ENCODE measurements around the gene ETV5.

ETV5 gene

DNA sequence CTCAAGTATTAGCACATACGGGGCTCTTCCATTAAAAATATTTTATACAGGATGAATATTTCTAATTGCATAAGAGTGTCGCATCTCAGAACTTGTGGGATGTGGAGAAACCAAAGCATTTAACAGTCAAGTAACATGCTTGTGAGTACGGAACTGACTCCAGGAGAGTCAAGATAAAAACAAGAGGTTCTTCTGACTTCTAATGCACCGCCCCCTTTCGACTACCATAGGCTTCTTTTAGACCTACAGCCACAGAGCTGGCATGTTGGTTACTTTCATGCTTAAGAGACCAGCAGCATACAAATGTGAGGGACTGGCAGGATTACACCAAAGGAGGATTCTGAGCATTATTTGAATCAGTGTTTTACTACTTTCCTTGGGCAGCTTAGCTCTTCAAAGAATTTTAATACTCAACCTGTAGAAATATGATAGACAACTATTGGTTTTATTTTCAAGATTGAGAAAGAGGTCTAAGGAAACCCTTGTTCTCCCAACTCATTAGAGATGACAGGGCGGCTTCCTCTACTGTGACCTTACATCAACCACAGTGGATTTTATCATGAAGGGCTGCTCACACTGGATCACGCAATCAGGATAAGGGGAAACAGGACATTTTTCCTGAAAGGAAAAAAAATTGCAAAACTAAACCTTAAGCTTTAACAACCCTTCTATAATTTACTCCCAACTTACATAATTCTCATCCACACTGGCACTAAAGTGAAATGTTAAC, 14.0 kb downstream of the ETV5 start:
- DNase-seq: no peak

DNA sequence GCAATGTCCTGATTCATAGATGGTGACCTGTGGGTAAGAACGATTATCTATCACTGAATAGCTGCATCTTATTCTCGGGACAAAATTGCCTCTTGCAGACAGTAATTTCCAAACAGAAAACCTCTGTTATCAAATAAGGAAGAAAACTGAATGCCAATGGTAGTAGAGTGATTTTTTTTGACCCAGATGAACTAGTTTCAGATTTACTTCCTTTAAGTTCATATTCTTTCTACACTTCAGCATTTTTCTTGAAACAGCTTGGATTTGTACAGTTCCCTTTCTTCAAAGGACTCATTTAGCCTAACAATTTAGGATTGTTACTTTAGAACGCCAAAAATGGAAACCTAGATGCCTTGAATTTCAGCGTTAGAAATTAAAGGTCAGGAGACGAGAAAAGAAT, 14.6 kb downstream of the ETV5 start:
- no peak for DNase-seq

DNA sequence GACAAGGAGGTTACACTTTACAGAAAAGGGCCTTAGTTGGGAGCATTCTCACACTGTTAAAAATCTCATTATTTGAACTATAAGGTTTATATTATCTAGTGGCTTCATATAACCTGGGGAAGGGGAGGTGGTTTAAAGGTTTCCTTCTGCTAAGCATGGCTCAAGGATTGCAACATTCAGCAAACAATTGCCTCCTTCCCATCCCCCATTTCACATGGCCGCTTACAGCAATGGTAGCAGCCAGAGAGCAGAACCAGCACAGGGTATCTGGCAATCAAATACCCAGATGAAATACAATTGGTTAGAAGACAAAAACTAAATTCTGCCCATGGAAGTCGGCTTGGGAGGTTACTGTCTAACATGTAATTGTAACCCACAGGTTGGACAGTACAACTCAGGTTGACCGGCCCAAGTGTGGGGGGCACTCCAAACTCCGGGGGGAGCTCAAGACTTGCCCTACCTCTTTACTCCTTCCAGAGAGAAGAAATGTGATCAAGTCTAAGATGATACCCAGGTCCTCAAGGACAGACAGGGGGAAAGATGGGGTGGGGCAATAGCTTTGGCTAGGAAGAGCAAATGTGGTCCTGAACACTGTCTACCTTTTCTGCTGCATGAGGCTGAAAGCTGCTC, 15.5 kb downstream of the ETV5 start:
- DNase-seq: no peak

DNA sequence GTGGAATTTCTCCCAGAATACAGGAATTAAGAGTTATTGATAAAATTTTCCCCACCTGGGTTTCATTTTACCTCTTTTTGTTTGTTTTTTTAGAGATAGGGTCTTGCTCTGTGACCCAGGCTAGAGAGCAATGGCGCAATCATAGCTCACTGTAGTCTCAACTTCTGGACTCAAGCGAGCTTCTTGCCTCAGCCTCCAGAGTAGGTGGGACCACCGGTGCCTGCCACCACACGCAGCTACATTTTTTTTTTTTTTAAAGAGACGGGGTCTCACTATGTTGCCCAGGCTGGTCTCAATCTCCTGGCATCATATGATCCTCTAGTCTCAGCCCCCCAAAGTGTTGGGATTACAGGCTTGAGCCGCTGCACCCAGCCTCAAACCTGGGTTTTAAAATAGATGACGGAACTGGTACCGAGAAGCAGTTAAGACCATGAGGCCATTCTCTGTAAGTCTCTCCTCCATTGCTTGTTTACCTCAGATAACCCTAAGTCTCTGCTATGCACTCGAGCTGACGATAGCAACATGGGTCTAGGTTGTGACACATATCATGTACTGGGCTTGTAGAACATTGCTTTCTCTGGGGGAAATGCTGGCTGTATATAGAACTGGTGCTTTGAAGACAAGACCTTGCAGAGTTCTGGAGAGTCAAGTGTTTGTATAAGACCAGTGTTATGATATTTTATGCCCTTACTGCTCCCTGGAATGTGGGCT, 16.4 kb downstream of the ETV5 start:
- DNase-seq: no peak

DNA sequence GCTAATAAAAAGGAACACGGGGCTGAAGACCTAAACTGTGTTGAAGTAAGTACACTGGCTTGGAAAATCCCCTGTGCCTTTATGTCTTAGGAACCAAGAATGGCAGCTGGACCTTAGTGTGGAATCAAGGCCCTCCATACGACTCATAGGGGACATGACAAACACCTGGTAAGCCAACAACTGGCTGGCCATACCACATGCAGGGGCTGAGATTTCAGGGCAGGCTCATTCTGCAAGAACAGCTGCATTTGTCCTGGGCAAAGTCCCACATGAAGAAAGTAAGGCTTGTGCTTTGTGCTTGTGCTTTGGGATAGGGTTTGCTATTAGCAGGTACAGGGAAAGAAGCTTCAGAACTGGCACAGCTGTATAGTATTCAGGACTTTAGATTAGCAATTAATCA, 18.0 kb downstream of the ETV5 start:
- DNase-seq: no peak

DNA sequence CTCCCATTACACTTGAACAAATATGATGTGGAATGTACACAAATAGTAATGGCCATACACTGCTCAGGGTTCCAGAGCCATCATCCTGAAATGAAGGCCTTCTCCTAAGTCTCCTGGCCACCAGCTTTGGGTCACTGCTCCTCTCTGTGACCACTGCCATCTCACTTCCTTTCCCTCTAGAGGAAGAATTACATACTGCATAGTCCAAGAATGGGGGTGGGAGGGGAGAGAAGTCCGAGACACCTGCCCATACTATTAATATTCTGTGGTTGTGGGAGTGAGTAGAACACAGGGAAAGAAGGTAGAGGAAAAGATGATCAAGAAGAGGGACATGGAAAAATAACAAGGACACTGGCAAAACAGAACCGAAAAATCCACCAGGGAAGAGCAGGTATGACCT, 20.6 kb downstream of the ETV5 start:
- no peak for DNase-seq

DNA sequence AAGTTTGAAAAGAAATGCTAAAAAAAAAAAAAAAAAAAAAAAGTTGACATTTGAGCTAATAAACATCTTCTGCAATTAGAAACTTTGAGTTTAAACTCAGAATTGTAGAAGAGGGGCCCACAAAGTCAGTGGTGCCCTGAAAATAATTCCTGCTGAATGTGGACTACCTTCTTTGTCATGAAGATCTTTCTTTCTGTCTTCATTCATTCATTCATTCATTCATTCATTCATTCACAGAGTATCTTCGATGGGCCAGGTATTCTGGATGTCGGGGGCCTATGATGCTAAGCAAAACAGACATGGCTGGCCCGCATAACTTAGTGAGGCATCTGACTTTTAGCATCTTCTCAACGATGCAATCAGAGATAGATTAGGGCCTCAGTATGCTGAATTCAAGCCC, 24.6 kb downstream of the ETV5 start:
- DNase-seq: no peak

DNA sequence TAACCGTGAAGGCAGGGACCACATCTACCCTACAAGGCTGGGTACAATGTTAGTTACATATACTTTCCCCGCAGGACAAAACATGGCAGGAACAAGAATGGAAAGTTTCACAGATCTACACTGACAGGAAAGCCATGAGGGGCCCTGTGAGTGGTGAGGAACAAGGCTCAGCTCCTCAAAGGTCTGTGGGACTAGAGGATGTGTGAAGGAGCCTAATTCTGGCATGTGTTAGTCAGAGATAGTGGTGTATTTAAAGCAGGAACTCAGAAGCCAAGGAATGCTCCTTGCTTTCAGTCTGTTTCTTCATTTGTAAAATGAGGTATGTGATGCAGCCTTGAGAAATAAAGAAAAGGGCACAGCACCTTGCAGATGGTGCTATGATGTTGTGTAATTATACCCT, 25.1 kb downstream of the ETV5 start:
- no peak for DNase-seq

DNA sequence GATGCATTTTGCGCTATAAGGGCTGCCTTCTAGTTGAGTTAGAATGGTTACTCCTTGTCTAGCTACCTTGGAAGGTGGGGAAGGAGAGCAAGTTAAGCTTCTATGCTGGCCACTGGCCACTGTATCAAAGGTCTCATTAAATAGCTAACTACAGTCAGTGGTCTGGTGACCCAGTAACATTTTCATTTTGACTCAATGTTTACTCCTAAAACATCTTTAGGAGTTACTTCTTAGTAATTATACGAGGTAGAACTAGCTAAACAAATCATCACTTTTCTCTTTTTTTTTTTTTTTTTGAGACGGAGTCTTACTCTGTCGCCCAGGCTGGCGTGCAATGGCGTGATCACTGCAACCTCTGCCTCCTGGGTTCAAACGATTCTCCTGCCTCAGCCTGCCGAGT, 26.7 kb downstream of the ETV5 start:
- DNase-seq: no peak

DNA sequence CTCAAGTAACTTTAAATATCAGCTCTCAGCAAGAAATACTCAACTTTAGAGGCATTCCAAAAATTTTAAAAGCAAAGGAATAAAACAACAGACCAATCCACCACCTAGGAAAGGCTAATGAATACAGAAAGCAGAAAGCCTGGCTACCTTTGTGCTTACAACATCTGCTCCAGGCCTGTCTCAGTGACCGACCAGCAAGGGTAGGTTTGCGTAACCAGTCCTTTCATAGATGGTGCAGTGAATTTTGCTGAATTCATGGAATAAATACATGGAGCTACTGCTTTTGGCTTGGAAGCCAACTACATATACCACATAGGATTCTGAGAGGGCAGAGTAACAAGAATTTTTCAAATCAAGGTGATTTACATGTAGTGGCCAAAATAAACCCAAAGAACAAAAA, 27.2 kb downstream of the ETV5 start:
- DNase-seq: no peak

DNA sequence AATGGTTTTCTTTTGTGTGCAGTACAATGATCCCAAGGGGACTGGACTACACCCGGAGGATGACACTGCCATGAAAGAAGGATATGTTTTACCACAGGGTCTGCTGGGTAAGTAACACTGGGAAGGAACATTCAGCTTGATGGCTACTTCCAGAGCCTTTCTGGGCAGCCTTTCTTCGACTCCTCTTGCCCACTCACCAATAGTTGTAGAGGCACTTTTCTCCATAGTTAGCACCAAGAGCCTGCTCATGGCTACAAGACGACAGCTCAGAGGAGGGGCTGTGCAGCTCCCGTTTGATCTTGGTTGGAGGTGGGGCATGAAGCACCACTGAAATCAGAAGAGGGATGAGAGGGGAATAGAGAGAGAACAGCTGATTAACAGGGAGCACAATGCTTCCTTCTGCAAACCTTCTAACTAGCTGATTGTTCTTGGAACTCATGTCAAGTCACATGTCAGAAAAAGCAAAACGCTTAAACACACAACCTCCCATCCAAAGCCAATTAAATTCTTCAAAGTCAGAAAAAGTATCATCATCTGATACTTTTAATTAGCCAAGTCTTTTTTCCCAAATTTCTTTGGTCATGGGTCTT, 27.9 kb downstream of the ETV5 start:
- no peak for DNase-seq

DNA sequence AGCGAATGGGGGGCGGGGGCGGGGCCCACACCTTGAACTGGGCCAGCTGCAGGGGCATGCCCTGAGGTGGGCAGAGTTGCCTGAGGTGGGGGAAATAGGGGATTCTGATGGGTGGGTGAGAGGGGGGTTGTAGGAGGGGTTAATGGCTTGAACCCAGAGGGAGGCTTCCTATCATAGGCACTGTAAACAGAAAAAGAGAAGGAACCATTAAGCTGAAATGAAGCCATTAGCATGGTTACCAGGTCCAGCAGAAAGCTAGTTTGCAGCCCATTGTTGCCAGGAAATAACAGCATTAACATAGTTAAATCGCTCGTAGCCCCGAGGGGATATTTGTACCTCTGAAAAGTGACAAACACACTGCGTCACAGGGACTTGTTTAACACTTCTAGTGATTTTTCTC, 29.0 kb downstream of the ETV5 start:
- DNase-seq: no peak

DNA sequence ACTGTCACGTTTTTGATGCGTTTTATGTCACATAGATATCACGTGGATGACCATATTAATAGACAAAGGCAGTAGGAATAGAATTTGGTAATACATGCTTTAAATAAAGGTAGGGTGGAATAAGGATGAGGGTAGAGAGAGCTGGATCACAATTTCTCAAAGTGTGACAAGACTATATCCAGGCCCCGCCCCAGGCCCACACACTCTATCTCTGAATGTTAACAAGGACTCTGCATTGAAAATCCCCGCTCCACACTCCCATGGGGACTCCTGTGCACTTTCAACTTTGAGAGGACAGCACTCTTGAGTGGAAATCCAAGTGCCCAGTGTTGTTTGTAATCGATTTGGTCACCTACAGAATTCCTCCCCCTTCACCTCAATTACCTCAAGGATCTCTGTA, 31.4 kb downstream of the ETV5 start:
- no peak for DNase-seq

DNA sequence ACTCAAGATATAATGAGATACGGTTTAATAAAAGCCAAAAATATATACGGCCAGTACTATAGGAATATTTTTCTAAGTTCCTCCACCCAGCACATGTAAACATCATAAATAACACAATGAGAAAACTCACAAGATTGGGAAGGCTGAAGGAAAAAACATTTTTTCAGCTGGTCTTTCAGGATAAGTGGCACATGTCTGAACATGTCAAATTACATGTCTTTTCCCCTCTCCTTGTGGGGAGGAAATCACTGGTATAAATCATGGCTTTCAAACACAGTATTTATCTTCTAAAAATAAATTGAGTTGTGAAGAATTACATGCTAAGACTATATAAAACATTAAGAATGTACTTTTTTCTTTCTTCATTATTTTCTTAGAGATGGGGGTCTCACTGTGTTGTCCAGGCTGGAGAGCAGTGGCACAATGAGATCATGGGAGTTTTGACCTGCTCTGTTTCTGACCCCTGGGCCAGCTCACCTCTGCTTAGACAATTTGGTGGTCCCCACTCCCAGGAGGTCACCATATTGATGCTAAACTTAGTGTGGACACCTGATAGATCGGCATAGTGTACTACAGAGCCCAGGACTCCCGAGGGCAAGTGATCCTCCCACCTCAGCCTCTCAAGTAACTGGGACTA, 32.8 kb downstream of the ETV5 start:
- DNase-seq: no peak

DNA sequence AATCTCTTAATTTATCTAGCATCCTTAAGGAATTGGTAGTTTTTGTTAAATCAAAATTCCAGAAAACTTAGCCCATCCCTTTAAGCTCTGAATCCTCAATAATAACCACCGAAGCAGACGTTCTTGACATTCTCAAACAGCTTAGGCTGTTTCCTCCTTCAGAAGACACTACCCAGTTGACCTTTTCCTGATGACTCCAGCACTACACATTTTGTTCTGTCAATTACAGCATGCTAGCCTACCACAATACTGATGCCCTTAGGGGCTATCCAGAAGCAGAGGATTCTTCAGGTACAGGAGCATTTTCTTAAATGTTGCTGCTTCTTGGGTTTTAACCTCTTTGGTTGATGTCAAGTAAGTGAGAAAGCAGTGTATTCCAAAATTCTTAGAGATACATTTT, 33.4 kb downstream of the ETV5 start:
- no peak for DNase-seq

DNA sequence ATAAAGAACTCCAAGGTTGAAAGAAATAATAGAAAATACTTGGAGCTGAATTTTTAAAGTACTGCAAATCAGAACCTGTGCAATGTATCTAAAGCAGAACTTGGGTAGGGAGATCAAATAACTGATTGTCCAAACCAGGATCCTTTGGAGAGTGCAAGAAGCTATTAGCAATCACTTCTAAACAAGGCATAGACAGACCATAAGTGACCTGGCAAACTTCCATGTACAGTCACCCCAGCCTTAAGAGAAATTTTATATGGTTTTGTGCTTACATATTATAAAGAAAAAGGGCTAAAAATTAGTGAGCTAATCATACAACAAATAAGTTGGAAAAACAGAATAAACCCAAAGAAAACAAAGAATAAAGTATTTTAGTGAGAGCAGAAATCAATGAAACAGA, 35.2 kb downstream of the ETV5 start:
- no peak for DNase-seq

DNA sequence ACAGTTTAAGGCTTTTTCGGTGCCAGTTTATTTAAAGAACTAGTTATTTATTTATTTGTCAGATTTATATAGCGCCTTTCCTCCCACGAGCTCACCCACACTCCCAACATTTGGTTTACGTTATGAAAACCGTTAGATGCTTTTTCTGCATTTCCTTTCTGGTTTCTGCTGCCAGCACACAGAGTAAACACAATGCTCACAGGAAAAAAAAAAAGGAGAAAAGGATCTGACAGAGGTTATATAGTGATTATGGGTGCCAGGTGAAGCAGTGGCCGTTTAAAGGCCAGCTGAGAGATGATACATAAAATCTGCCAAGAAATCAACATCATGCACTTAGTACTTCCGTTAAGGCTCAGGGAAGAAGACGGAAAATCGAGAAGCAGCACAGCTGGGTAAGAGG, 37.9 kb downstream of the ETV5 start:
- no peak for DNase-seq

DNA sequence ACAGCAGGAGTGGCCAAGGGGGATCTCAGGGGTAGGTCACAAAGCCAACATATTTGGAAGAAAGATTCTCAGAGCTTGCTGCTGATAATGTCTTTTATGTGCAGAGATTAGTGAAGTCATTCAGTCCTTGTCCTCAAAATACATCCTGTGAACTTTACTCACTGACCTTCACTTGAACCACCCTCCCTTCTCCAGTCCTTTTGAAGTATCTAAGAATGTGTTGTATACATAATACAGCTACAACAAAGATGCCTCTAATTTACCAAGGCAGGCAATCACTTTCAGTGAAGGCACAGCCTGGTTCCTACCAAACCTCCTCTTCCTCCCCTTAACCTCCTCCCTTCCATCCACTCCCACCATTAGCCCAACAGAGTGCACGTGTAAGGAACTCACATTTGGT, 38.3 kb downstream of the ETV5 start:
- no peak for DNase-seq

DNA sequence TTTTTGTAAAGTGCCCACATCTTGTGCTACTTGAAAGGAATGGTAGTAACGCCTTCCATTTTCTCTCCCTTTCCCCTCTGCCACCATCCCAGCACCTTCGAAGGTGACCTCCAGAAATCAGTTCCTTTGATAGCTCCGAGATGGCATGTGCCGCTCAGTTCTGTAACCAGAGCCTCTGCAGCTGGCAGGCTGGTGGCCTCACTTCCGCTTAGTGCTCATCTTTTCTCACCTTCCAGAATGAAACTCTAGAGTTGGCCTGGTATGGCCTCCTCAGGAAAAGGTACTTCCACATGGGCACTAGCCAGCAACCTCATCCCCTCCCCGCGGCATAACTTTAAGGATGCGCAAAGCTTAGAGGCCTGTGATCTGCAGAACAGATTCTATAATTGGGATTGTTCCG, 38.8 kb downstream of the ETV5 start:
- DNase-seq: no peak

DNA sequence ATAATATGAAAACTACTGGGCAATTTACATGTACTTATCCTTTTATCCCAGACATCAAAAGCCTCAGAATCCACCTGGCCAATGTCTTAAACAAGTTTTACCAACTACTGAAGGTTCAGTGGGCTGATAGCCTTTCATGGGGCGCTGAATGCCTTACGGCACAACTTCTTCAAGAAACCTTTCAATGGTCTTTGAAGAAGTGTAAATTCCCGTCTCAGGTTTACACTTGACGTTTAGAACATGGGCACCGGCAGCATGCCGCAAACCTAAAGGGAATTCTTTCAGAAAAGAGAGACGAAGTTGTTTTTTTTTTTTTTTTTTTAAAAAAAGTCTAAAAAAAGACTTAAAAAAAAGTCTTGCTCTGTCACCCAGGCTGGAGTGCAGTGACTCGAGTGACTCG, 39.7 kb downstream of the ETV5 start:
- no peak for DNase-seq

DNA sequence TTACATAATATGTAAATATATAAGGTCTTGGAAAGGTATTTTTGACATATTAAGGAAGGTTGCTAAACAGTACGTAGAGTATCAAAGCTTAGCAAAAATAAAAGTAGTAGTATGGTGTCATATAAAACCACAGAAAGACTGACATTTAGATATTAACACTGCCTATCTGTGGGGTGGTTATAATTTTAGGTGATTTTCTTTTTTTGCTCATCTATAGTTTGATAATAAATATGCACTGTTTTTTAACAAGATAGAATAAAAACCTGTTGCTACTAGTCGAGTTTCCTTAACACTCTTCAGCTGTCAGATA, 40.7 kb downstream of the ETV5 start:
- no peak for DNase-seq

DNA sequence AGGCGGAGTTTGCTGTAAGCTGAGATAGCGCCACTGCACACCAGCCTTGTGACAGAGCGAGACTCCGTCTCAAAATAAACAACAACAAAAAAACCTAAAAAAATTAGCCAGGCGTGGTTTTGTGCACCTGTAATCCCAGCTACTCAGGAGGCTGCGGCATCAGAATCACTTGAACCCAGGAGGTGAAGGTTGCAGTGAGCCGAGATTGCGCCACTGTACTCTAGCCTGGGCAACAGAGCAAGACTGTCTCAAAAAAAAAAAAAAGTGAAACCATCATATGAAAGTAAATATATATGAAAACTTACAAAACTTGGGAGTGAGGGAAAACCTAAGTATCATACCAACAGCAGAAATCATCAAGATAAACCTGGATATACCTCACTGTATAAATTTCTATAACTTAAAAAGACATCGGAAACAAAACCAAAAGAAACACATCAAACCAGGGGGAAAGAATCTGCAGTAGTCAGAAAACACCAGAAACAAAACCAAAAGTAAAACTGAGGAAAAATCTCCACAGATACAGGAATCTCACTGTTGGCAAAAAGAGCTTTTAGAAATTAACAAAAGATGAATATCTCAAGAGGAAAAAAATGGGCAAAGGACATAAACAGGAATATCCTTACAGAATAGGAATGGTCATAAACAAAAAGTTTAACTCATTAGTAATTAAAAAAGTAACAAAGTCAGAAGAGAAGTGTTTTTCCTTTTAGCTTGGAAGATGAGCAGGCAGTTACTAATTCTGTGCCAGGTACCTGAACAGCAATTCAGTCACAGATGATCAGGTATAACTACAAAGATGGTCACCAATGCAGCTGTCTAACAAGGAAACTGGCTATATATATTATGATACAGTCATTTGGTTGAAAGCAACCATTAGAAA, 41.3 kb downstream of the ETV5 start:
- no peak for DNase-seq

DNA sequence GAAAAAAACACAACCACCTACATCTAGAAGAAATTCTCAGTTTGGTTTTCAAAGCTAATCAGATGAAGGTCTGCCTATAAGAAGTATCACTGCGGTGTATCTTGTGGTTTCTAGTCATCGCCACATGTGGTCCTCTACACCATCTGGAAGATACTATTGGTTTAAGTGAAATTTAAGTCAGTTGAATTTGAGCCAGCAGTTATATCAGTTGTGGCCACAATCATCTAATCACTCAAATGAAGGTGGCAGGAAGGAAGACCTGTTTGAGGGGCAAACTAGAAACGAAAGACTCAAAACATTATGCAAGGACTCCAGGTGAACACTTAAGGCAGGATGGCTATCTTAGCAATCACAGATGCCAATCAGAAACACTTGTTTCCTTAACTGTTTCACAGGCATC, 48.7 kb downstream of the ETV5 start:
- DNase-seq: no peak

Measured in SW 1271 (cell line).